ENCODE data around the gene P2RY12.

The P2RY12 gene

GRCh38 chr3:151384741-151385174 is at the start of gene P2RY12:
Gene P2RY12 (minus strand): TSS chr3:151384753. CDS start chr3:151338845, 45,908 bp downstream.
- no peak for DNase-seq

DNA sequence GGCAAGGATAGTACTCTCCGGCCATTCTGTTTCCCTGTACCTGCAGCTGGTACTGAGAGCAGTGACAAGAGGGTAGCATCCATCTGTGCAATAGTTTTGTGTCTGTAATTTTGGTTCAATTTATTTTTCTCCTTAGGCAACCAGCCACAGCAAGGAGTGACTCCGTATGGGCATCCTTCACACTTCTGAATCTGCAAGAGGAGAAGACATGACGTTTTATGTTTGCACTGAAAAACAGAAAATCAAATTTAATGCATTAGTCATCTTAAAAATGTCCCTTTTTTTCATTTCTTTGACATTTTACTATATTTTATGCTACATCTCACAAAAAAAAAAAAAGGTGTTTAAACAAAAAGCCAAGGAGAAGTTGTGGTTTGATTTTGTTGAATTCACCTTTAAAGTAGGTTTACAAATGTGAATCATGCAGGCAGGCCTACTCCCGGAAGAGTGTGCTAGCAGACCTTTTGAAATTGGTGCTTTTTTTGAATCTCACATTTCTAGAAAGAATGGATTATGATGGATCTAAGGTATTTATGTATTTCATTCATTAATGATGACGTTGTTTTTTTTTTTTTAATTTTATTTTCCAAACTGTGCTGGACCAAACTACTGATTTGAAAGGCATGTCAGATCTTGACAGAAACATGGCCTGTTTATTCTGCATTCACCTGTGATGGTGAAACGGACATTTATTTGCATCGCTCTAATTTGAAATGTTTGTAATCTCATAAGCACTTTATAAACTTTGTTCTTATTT is 48.2 kb upstream of the P2RY12 start:
- DNase-seq, result no peak

GRCh38 chr3:151431940-151432339 is 47.4 kb upstream of the P2RY12 start:
- DNase-seq, result no peak

- DNase-seq, result no peak
Measured at GRCh38 chr3:151430821-151431484, 46.4 kb upstream of the P2RY12 start.

DNA sequence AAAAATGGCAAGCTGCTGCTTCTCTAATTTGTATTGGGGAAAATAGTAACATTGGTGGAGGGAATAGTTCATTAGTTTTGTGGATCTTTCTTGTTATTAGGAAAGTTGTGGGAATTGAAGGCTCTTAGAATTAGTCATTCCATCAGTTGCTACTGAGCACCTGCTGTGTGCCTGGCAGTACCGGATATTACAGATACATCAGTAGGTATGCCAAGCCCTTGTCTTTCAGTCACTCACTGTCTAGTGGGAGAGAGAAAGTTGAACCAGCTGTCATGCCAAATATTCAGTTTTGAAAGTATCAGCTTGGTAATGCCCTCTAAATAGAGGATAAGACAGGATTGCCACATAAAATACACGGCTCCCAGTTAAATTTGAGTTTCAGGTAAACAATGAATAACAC is 43.8 kb upstream of the P2RY12 start:
- no peak for DNase-seq

DNA sequence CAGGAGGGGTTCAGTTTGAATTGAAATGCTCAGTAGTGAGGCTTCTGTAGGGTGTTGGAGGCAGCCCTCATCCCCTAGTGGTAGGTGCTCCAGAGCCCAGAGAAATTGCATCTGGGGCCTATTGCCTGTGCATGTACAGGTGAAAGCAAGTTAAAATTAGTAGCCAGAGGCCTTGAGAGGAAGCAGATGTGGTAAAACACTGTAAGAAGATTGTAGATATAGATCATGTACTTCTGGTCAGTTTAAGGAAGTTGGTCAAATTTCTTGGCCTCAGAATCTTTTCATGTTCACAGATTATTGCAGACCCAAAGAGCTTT is 41.7 kb upstream of the P2RY12 start:
- no peak for DNase-seq

GRCh38 chr3:151425627-151426340 is 41.2 kb upstream of the P2RY12 start:
- DNase-seq, result no peak

DNA sequence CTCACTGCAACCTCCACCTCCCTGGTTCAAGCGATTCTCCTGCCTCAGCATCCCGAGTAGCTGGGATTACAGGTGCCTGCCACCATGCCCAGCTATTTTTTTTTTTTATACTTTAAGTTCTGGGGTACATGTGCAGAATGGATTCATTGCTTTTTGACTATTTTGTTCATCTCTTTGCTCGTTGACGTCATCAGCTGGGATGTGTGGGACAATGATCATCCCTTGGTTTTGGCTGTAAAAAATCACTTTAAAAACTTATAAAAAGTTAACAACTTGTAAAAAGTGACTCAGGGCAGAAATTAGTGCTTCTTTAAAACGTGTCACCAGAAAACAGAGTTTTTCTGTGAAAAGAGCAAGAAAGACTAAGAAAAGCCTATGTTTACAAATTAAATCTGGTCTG is 38.5 kb upstream of the P2RY12 start:
- no peak for DNase-seq

- DNase-seq, result no peak
Measured at GRCh38 chr3:151421938-151422337, 37.4 kb upstream of the P2RY12 start.

DNA sequence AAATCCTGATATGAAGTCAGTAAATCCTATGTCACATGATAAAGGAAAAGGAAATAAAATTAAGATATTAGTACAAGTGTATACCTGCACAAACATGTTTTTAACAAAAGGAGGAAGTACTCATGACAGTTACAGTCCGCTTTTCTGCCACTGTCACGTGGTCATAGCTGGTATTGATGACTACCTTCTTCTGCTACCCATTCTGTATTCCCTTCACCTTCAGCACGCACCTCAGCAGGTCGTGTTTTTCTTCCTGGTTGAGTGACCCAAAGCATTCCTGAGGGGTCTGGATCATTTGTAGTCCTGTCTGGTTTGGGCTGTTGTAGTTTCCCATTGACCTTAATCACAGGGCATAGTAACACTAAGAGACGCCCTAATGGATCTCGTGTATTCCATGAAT is 35.3 kb upstream of the P2RY12 start:
- no peak for DNase-seq

- DNase-seq, result no peak
Measured at GRCh38 chr3:151415289-151415688, 30.7 kb upstream of the P2RY12 start.

GRCh38 chr3:151412989-151413388 is 28.4 kb upstream of the P2RY12 start:
- DNase-seq, result no peak

DNA sequence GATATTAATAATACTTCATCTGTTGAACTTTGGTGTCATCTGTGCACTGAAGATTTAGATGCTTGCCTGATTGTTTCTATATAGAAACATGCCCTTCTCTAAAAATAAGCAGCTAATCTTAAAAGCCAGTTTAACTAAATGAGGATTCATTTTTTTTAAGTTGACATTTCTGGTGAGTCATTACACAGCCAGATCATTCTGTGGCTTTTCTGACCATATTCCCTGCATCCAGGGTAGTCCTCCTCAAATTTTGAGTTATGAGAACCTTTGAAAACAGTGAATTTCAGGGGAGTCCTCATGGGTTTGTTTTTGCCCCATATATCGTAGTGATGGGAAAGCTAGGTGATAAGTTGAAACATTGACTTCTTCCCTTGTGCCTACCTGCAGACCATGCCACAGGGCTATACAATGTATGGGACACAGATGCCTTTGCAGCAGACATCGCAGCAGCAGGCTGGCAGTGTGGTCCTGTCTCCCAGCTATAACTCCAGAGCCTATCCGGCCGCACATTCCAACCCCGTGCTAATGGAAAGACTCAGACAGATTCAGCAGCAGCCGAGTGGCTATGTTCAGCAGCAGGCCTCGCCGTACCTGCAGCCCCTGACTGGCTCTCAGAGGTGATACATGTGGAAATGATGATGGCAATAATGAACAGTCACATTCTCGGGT is 26.5 kb upstream of the P2RY12 start:
- no peak for DNase-seq

DNA sequence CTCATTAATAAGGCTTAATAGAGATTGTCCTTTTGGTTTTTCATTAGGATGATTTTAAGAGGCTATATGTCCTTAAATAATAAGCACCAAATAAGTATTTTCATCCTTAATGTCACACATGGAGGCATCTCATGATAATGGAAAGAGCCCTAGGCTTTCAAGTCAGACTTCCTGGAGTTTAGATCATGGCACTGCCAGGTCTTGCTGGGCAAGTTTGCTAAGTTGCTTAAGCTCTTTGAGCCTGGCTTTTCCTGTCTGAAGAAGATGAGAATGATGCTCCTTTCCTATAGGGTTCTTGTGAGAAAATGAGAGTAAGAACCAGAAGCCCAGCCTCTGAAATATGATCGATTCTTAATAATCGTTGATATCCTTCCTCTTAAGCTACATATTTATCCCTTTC is 23.4 kb upstream of the P2RY12 start:
- no peak for DNase-seq

DNA sequence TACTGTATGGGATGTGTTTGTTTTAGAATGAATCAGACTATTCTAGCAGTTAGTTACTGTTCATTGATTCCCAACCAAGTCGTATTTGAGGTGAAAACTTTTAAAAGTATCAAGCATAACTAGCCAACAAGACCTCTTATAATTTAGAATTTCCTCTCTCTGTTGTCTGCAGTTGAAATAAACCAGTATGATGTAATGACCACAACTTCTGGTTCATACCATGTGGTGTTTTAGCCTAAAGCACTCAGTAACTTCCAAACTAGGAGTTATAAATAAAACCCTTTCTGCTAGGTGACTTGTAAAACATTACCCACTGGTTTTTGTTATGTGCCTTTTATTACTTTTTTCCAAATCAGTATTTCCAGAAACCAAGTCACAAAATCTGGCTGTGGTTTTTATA is 19.8 kb upstream of the P2RY12 start:
- no peak for DNase-seq

DNA sequence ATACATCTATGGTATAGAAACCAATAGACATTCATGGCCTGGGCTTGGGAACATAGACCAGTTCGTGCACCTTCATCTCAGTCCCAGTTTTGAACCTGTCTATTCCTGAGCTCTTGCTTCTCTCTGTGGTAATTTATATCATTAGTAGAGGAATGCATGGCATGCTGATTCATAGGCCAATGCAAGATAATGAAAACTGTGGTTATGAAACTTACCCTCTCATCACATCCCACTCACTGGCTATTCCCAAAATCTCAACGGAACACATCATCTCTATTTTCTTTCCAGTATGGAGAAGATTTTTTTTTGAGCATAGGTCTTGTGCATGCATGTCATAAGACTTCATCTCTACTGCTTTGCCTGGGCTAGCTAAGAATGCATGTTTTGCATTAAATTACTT is 18.7 kb upstream of the P2RY12 start:
- DNase-seq, result no peak

- no peak for DNase-seq
Measured at GRCh38 chr3:151402349-151402748, 17.8 kb upstream of the P2RY12 start.

GRCh38 chr3:151400341-151400740 is 15.8 kb upstream of the P2RY12 start:
- DNase-seq, result no peak

DNA sequence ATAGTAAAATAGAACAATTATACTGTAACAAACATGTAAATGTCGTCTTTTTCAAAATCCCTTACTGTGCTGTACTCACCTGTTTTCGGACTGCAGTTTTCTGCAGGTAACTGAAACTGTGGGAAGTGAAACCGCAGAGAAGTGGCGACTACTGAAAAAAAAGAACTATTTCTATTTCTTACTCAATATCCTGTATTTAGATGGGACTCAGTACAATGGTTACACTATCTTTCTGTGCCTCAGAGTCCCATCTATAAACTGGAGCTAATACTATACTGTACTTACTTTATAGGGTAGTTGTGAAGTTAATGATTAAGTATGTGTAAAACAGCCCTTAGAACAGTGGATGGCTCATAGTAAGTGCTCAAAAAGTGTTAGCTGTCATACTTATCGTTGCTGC is 14.3 kb upstream of the P2RY12 start:
- no peak for DNase-seq

DNA sequence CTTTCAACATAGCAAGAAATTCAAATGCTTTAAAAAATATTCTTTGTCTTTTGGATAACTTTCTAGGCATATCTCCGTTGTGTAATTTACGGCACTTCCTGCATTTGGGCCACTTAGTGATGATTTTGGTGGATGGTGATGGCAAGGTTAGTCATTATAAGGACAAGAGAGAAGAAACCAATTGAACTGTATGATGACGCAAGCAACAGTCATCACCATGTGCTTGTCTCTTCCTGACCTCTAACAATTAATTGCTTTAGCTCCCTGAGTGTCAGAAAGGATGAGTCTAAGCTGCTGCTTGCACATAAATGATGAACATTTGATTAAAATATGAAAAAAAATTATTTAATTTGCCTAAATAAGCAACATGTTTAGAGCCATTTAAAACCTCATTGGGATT is 11.3 kb upstream of the P2RY12 start:
- DNase-seq, result no peak

GRCh38 chr3:151394611-151395010 is 10.1 kb upstream of the P2RY12 start:
- DNase-seq, result no peak

- DNase-seq, result no peak
Measured at GRCh38 chr3:151393941-151394340, 9.4 kb upstream of the P2RY12 start.

DNA sequence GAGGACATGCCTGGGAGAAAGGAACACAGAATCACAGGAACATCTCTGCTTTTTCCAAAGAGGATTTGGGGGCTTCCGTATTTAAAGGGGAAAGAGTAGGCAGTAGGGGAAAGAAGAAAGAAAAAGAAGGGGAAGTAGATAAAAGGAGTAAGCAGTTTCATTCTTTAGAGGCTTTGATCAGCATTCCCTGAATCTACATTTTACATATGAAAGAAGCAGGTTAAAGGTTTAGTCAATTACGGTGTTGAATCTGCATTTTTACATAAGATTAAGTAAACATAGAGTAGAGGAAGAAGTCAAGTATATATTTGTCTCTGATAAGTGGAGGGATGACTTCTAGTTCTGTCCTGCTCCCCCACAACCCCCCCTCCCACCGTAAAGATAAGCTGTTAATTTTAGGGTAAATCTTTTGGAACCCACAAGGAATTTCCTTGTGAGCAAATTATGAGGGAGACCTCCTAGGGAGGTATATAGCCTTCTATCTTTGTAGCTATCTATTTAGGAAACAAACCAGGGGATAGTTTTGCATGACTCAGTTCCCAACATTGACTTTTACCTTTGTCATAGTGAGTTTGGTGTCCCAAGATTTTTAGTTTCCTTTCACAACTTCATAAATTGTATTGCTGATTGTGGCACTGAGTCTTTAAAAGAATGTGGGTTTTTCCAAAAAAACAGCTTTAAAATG is 8.7 kb upstream of the P2RY12 start:
- DNase-seq, result no peak
